HG03066 (cell line): ENCODE measurements around the gene KCNMA1.
A peak's percentile ranks its signal among the peaks of the same experiment; 100 is the strongest.

Experiments used
- ATAC-seq: cut with Tn5 transposase; IDR thresholded peaks from one replicate; pipeline ENCODE4 v1.9.1; 2021; ENCODE audit warnings: low read depth; ENCODE audit not compliant: unreplicated experiment

KCNMA1 gene

DNA sequence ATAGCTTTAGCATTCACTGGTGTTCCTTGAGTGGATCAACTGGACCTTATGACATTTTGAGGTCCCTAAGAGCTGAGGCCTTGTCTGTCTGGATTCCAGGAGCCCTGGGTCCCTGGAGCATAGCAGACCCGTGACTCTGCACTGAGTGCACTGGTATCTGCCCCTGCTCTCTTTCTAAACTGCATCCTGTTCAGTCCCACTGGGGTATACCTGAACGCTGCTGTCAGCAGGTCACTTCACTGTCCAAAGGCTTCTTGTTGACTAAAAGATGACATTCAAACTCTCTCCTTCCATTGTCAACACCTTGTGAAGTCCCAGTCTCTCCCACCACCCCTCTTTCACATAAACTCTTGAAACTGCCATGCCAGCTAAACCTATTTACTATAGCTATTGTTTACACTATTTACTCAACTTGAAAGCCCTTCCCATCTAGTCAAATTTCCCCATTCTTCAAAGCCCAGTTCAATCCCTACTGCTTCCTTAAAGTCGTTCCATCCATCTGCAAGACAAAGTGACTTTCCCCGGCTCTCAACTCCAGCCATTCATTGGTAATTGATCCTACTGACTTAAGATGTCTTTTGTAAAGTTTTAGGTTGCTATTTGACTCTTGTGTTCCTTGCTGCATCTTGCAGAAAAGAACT is 523.3 kb downstream of the KCNMA1 start:
- no peak for ATAC-seq

DNA sequence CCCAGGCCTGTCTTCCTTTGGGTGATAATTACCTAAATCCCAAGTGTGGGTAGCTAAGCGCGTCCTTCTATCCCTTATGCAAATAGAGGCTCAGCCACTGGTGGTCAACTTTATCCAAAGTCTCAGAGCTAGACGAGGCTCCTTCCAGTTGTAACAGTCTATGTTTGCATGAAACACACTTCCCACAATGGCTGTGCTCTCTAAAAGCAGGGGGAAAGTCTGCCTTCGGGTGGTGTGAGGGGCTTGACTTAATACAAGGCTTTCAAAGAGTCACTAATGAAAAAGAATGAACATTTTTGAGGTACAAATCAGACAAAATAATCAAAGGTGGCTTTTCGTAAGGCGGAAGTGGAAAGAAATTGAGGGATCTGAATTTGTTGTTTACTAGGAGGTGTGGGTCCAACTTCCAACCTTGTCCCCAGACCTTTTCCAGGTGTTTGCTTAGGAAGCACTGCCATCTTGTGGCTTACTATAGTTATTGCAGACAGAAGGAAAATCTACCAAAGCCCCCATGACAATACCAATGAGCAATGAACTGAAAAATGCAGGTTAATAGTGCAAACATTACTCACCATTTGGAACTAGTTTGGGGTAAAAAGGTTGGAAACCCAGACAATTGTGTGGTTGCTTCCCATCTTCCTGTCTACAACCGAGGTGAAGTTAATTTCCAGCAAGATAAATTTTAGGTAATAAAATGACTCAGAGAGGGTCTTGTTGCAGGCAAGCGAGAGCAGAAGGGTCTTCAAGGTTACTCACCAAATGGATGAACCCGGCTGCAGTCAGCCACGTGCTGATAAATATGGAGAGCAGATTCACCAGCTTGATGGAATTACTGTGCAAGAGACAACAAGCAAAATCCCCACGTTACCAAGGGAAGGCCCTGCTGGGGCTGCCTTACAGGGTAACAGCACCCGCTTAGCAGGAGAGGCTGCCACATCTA is 525.7 kb downstream of the KCNMA1 start:
- peak; percentile 54 for ATAC-seq

DNA sequence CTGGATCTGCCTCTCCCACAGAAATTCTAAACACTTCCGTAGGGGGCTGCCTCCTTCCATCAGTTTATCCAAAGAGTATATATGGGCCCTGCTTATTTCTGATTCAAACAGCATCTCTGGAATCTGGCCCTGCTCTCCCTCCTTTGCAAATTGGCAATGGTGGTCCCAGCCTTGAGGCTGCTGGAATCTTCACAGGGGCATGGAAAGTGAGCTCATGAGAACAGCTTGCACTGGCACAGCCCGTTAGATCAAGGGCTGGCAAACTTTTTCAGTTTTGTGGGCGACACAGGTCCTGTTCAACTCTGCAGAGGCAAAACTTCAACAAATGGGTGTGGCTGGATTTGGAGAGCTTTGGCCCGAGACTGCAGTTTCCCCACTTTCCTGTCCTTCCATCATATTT is 526.9 kb downstream of the KCNMA1 start:
- no peak for ATAC-seq

DNA sequence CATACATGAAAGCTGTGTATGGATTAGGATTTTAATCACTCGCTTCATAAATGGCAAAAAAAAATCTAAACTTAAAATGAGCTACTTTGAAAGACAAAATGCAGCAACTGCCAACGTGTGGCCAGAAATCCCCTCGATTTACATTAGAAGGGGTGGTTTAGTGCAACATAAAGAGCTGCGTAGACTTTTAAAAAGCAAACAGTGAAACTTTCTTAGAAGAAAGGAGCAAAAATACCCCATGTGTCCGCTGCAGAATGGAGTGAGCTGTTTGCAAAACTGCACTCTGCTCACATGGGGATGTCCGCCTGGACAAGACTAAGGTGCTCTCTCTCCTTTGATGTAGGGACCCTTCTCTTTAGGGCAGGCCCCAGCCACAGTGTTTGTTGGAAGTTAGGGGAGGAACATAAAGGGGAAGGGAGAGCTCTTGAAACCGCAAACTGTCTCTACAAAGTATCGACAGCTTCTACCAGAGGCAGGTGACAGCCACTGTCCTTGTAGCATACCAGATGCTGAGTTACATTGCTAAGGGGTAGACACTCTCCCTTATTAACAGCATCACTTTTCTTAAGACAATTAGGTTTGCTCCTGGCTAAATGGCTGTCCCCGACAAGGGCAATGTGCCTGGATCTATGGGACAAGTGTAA is 528.1 kb downstream of the KCNMA1 start:
- ATAC-seq = no peak

DNA sequence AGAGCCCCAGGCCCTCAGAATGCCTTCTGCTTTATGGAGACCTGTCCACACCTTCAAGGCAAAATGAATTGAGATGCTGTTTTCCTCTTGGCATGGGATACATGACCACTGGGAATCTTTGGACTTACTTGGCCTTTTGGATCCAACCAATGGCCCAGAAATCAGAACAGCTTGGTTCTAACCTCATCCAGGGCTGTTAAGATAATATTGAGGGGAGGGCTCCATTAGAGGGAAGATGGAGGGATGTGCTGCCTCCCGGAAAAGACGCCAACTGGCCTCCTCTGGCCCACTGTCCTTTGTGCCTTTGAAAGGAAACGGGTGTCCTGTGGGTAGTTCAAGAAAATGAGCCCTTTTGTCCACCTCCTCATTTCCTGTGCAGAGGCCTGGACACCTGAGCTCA is 530.9 kb downstream of the KCNMA1 start:
- no peak for ATAC-seq

DNA sequence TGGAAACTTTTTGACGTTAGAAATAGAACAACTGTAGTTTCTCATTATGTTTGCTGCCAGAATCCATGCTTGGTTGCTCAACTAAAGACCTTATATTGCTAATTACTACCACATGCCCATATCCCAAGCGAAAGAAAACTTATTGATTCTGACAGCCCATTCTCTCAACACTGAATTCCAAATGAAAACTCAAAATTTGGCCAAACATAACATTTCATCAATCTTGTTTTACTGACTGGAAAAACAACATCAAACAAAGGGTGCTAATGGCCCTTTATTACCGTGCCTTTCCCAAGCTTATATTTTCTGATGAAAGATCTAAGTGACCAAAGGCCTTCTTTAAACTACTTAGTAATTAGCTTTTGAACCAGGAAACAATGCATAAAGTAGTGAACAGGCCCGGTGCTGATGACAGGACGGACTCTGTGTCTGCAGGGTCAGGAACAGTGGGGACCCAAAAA is 531.8 kb downstream of the KCNMA1 start:
- ATAC-seq = no peak

DNA sequence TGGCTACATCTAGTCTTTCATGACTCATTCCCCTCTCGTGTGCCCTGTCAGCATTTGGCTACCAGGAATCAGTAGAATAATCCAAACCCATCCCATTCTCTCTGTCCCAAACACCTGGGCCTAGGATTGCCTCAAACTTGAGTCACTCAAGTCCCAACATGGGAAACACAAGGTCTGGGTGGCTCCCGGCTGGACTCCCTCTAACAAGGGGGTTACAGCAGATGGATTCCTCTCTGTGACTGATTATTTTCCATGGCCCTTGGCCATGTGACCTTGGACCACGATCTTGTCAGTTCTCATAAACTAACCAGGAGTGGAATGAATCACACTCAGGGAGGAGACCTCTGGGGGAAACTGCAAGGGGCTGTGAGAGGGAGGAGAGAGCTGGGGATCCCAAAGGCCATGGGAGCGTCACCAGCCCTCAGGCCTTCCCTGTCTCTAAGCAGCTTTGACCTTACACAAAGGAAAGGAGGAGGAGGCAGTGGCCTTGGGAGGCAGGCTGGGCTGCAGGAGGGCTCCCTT is 533.1 kb downstream of the KCNMA1 start:
- no peak for ATAC-seq

DNA sequence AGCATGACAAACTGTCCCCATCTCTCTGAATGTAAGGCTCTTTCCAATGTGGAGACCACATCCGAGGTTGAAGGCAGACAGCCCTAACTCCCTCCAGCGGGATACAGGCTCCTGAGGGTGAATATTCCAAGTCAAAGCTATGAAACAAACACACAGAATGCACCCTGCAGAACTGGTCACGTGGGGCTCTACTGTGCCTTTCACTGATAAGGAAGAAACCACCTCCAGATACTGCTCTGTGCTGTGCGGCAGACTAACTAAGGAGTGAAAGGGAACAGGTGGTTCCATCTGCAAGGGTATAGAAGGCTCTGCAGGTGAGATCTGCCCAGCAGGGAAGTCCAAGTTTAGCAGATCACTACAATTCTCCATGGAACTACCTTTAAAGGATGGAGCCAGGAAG is 534.4 kb downstream of the KCNMA1 start:
- ATAC-seq = no peak

DNA sequence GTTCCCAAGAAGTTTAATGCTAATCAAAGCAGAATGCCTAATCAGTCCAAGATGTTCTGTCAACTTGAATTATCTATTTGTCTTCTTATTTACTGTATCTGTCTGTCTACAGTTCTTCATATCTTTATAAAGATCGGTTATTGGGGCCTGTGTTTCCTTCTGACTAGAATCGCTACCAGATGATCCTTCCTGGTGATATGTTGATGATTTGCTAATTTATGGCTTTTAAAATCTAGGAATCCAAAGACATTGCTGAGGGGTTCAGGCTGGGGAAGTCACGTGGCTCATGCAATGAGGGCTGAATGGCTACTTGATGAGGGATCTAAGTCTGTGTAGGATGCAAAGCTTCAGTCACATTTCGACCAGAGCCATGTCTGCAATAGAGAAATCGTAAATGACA is 536.3 kb downstream of the KCNMA1 start:
- ATAC-seq = no peak

DNA sequence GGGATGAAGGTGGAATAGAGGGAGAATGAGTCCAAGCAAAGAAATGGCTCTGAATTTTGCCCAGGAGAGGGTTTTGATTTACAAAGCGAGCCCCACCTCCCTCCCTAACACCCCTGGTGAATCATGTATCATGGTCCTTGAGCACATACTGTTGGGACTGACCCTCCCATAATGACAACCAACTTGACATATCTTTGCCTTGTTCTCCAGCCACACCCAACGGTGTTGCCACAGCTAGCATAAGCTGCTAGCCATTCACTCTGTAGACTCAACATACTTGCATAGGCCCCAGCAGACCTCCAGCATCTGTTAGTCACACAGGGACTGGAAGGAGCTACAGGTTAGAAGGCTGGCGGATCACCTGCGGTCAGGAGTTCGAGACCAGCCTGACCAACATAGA is 538.5 kb downstream of the KCNMA1 start:
- no peak for ATAC-seq

DNA sequence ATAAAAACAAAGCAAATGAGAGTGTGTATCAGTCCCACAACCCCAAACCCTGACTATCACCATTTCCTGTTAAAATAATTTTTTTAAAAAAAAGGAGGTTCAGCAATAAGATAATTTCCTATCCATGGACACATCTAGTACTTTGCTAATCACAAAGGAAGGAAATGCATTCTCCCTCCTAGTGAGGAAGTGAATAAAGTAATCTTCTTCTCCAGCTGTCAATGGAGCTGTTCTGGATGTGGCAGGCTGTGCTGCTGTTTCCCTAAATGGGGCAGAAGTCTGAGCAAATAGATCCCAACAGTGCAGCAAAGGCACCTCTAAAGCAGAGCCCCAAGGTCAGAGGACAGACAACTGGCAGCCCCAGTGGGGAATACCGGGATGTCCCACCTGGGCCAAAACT is 540.0 kb downstream of the KCNMA1 start:
- no peak for ATAC-seq

DNA sequence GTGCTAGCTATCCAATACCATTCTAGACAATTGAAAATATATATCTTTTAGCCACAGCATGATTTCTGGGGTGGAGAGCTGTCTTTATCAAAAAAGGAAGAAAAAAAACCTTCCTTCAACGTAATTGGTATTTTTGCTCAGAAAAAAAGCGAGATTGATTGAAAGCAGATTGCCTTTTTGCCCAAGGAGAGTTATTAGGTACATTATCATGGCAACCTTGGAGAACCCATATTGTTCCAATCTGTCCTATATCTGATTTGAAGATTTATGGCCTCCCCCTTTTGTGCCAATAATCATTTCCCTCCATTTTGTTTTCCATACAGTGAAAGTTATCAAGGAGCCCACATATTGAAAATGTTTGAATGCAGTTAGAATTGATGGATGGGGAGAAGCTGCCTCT is 544.5 kb downstream of the KCNMA1 start:
- no peak for ATAC-seq

DNA sequence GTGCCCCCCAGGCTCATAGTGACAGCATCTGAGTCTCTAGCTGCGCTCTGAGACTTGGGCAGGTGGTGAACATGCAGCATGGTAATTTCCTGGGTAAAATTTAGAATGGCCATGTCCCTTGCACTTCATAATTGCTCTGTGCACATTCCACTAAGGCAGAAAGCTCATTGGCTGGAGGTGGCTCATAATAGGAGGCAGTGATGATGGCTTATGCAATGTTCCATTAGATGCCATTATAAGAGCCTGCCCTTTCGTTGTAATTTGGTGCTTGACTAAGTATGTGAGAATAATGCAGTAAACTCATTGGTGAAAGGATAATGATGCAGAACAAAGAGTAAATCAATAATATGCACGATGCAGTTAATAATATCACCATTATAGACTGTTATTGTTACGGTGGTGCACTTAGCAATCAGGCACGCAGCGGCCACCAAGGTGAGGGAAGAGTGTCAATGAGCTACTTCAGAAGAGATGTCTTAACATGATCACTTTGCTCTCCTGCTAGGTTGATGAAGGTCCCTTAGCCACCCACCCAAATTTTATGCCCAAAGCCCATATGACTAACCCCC is 545.9 kb downstream of the KCNMA1 start:
- ATAC-seq = no peak

DNA sequence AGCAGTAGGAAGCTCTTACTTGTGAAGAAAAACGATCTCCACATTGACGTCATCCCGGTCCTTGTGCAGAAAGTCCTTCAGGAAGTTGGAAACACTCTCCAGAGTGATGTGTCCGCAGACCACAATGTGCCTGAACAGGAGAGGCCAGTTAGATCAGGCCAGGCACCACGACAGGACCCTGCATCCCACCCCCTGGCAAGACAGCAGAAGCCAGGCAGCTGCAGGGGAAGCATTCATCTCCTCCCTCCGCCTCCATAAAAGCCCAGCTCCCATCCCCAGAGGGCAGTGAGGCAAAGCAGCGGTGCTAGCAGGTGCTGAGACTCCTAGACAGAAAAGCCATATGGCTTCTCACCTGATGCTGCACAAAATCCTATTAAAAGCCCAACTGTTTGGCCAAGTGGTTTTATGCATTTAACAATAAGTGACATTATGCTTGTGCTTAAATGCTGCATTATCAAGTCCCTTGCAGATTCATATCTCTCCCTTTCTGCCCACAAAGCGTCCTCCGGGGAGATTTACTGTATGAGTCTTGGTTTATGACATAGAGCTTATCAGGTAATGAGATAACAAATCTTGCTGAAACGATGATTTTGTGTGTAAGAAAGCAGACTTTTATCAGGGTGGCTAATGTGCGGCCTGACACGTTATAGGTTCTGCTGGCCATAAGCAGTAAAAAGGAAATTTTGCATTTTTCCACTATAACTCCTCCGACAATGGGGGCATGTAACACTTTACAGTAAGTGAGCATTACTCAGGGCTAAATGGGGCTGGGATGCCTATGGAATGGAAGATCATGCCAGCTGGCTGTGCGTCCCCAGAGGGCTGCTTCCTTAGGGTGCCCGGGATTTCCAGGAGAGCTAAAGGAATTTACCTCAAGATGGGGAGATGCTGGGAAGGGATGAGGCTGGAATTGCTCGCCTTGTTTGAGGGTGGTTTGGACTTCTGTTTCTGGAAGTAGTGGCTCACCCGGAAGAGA is 546.9 kb downstream of the KCNMA1 start:
- ATAC-seq = no peak

DNA sequence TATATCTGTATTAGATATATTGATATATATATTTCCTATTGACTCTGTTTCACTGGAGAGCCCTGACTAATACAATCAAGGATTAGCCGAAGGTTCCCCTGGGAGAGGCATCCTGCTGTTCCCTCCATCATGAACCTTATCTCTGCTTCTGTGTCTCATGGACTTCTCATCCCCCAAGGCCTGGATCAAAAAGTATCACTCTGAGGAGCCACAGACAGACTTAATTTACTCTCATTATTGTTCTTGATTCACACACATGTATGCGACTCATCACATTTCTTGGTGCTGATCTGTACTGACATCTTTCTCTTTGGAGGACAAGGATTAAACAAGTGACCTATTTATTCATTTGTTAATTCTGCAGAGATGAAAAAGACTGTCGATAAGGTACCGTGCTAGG is 550.2 kb downstream of the KCNMA1 start:
- ATAC-seq = no peak

DNA sequence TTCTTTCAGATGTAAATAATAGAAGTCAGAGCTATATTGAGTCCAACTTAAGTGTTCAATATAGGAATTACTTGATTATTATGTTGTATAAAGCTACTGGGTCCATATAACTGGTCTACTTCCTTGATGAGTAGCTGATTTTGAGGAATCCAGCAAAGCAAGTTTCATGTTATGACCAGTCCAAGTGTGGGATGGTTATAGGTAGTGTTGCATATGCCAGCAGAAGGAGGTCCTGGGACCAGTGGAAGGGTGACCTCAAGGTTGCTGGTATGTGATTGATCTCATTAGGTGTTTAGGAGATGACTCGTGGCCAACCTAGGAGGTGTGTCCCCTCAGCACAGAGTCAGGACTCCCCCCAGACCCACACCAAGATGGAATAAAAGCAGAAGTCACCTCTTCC is 551.5 kb downstream of the KCNMA1 start:
- no peak for ATAC-seq

DNA sequence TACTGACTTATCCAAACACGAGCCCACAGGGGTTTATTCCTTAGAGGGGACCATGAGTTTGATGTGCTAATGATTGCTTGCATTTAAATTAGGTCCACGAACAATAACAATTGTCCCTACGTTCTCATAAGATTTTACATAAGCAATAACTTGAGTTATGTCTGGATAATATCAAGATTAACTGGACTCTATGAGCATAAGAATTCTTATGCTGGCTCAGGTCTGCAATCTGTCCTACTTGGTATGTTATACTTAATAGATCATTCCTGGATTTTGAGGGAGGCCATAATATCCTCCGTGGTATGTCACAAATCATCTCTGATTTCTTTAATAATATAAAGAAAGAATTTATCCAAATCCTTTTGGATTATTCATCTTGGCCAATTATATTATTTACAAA is 552.3 kb downstream of the KCNMA1 start:
- no peak for ATAC-seq

DNA sequence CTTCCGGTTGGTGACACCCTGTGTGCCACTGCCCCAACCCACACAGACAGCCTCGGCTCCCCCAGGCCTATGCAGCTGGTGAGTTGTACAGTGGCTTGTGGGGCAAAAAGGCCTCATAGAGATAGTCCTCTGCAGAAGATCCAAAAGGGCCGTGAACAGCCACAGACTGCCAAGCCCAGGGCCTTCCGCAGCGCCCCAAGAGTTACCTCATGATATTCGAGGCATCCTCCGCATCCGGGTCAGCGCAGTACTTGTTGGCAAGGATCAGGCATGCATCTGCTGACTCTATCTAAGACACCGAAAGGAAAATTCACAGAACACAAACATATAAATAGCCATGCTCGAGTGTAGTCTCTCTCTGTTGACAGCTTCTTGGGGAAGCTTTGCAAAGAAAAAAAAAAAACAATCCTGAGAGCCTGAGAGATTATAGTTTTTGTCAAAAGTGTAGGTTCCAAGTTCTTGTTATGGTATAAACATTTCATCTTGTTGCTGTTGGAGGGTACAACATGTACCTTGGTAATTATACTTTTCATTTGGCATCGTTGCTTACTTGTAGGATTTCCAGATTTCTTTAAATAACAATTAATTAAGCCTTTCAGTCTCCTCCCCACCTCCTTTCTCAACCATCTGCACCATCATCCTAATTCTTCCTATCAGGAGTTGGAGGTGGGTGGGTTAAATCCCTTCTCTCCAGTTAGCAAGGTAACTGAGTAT is 553.0 kb downstream of the KCNMA1 start:
- no peak for ATAC-seq

DNA sequence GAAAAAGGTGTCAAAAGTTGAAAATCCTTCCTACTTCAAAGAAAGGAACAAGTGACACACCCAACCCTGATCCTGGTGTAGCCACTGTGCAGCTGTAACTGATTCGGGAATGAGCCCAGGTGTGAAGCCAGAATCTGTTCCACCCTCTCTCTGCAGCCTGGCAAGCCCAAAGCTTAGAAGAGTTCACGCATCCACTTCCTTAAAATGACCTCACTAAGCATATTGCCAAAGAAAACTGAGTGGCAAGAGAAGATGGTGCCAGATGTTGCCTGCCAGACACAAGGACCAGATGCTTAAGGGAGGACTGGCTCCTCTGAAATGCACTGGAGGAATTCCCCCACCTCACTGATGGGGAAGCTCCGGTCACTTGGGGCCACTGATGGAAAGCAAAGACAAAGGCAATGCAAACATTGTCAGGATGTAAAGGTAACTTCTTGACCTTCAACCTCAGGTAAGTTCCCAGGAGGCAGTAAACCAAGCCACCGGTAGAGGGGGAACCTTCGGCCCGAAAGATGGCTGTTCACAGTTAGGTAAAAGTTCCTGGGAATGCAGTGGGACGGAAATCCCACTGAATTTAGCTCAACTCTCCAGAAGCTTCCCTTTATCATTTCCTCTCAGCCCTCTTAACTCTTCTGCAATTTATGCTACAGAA is 554.9 kb downstream of the KCNMA1 start:
- ATAC-seq = no peak
